Measurements from ENCODE around the gene LHX2.

The LHX2 gene

DNA sequence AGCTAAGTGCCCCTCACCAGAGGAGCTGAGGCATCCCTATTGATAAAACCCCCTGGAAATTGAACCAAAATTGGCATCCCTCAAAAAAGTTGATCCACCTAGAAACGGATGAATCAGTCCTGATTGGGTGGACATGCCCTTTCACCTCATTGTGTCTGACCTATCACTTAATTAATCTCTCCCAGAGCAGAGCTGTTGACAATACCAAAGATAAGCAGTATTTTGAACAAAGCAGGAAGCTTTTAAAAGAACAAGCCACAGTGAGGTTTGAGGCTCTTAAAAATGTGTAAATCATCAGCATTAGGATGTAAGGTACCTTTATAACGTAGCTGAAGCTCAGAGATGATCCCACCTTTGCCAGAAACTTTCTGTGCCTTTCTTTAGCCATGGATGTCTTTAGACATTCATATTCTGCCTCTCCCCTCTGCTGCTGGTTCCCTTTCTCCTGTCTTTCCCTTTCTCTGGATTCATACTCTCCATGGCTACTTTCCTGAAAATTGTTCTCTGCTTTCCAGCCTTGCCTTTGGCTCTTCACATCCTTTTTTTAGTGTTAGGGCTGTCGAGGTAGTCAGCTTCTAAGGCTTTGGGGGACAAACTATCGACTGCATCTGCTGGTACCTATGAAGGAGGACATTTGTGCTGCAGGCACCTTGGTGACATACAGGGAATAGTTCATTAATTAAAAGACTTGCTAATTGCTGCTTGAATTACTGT is 7.8 kb upstream of the LHX2 start:
- Histone ChIP-seq H2AFZ (ENCODE audit: low read depth, low read length) (no peak overlapping the region), H3K27me3 (ENCODE audit: low read depth, low read length) (peaks cover 76% of the 10 kb centered on the region), H3K79me2 (ENCODE audit: low read length) (no peaks in the 10 kb centered on the region), H3K27ac (ENCODE audit: low read length) (no peak overlapping the region), H4K20me1 (ENCODE audit: insufficient read depth, low read length) (peaks cover 5% of the 10 kb centered on the region; the same call in 1 of the 2 replicates), H3K4me3 (ENCODE audit: low read length) (no peak overlapping the region), H3K9me3 (ENCODE audit: insufficient read depth, low read length) (no peaks in the 10 kb centered on the region), H3K4me1 (ENCODE audit: low read length) (peaks cover 45% of the 10 kb centered on the region), H3K36me3 (replicated peaks; ENCODE audit: low read depth, low read length) (no peaks in the 10 kb centered on the region), H3K4me2 (ENCODE audit: low read length) (no peak overlapping the region), H3K9ac (ENCODE audit: low read length) (no peak overlapping the region)
- 0 out of 2 replicates have a peak, but pooled peaks have one; percentile 23 for TF ChIP-seq EZH2phosphoT487 (IDR thresholded peaks at IDR 0.05; ENCODE audit: low read depth)
- TF ChIP-seq, protein P1, sequence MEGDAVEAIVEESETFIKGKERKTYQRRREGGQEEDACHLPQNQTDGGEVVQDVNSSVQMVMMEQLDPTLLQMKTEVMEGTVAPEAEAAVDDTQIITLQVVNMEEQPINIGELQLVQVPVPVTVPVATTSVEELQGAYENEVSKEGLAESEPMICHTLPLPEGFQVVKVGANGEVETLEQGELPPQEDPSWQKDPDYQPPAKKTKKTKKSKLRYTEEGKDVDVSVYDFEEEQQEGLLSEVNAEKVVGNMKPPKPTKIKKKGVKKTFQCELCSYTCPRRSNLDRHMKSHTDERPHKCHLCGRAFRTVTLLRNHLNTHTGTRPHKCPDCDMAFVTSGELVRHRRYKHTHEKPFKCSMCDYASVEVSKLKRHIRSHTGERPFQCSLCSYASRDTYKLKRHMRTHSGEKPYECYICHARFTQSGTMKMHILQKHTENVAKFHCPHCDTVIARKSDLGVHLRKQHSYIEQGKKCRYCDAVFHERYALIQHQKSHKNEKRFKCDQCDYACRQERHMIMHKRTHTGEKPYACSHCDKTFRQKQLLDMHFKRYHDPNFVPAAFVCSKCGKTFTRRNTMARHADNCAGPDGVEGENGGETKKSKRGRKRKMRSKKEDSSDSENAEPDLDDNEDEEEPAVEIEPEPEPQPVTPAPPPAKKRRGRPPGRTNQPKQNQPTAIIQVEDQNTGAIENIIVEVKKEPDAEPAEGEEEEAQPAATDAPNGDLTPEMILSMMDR (IDR thresholded peaks at IDR 0.05; ENCODE audit: low read depth, low read length) = no peak

DNA sequence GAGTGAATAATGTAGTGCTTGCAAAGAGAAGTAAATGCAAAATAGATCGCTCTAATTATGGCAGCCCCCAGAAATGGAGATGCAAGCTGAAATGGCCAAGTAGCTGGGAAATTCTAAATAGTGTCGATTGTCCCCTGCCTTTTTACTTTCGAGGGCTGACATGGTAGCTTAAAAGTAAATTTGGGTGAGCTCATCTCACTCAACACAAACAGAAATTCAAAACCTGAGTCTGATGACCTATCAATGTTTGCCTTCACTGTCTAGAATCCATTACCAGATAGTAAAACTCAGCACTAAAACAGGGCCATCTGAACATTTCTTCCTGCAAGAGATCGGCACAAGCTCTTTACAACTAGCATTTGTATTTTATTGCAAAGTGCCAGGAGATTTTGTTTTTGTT is 7.0 kb upstream of the LHX2 start:
- H3K36me3 ChIP-seq (replicated peaks; ENCODE audit: low read depth, low read length) = no peaks in the 10 kb centered on the region
- H3K9ac ChIP-seq (ENCODE audit: low read length) = no peak overlapping the region
- H4K20me1 ChIP-seq (ENCODE audit: insufficient read depth, low read length) = peaks cover 8% of the 10 kb centered on the region; the same call in 1 of the 2 replicates
- H3K9me3 ChIP-seq (ENCODE audit: insufficient read depth, low read length) = no peaks in the 10 kb centered on the region
- no peak for TF ChIP-seq EZH2phosphoT487 (IDR thresholded peaks at IDR 0.05; ENCODE audit: low read depth)
- TF ChIP-seq, protein P1 (IDR thresholded peaks at IDR 0.05; ENCODE audit: low read depth, low read length) = no peak
- no peak overlapping the region for H2AFZ ChIP-seq (ENCODE audit: low read depth, low read length)
- peak overlapping the region; percentile 11 for H3K4me2 ChIP-seq (ENCODE audit: low read length)
- peaks cover 43% of the 10 kb centered on the region for H3K4me1 ChIP-seq (ENCODE audit: low read length)
- no peak overlapping the region for H3K27ac ChIP-seq (ENCODE audit: low read length)
- no peak overlapping the region for H3K4me3 ChIP-seq (ENCODE audit: low read length)
- peaks cover 84% of the 10 kb centered on the region for H3K27me3 ChIP-seq (ENCODE audit: low read depth, low read length)
- no peaks in the 10 kb centered on the region for H3K79me2 ChIP-seq (ENCODE audit: low read length)

DNA sequence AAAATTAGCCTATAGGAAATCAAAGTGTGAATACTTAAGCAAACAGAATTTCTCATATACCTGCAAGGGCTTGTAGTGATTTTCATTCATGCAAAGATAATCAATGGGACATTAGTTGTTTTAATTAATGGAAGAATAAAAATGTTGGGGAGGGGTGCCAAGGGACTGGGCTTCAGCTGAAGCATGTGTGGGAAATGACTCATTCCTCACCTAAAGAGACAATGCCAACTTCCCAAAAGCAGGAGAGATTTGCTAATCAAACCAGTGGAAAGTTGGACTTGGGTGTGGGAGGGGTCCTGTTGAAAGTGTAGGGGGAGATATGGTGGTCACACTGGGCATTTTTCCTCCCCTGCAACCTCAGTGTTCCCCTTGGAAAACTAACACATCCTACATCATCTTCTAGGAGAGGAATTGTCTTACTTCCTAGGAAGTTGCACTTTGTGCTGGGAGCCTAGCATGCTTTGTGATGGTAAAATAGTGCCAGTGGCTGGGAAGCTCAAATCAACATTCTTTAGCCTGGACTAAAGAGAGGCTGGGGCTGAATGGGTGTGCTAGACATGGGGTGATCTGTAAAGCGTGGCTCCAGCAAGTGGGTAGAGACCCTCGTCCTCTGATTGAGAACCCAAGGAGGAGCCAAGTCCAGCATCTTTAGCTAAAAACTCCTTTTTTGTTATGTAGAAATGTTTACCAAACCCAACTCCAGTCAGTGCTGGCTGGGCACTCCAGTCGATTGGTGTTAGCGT is 6.4 kb upstream of the LHX2 start:
- peaks cover 49% of the 10 kb centered on the region for H3K4me1 ChIP-seq (ENCODE audit: low read length)
- H4K20me1 ChIP-seq (ENCODE audit: insufficient read depth, low read length) = peaks cover 13% of the 10 kb centered on the region; the same call in 1 of the 2 replicates
- no peak overlapping the region for H3K9ac ChIP-seq (ENCODE audit: low read length)
- no peaks in the 10 kb centered on the region for H3K9me3 ChIP-seq (ENCODE audit: insufficient read depth, low read length)
- H3K4me3 ChIP-seq (ENCODE audit: low read length) = no peak overlapping the region
- H3K4me2 ChIP-seq (ENCODE audit: low read length) = no peak overlapping the region
- no peaks in the 10 kb centered on the region for H3K36me3 ChIP-seq (replicated peaks; ENCODE audit: low read depth, low read length)
- H3K27ac ChIP-seq (ENCODE audit: low read length) = no peak overlapping the region
- H3K79me2 ChIP-seq (ENCODE audit: low read length) = no peaks in the 10 kb centered on the region
- TF ChIP-seq, protein P1 (IDR thresholded peaks at IDR 0.05; ENCODE audit: low read depth, low read length) = no peak
- no peak for TF ChIP-seq EZH2phosphoT487 (IDR thresholded peaks at IDR 0.05; ENCODE audit: low read depth)
- no peak overlapping the region for H2AFZ ChIP-seq (ENCODE audit: low read depth, low read length)
- H3K27me3 ChIP-seq (ENCODE audit: low read depth, low read length) = peaks cover 86% of the 10 kb centered on the region

All from OCI-LY3 (cell line).